Hindlimb muscle (tissue), 1 donor: ENCODE results near the gene KRT13. TPM values are rescaled to one million over a fixed set of nuclear protein-coding genes. Genes with fewer than 3 reads are reported as not detected.

Experiments
- DNase-seq: peaks from one replicate; pipeline ENCODE4 v3.0.0-alpha.2; 2013
- polyA plus RNA-seq: library from polyadenylated mRNA; unstranded; fragments of 120-200 nt; gene quantifications from one replicate; pipeline ENCODE4 v1.2.1, GENCODE V29; 2013; ENCODE audit not compliant: insufficient read length

The KRT13 gene
- polyA plus RNA-seq, 1 donor, result 1.9 TPM

DNA sequence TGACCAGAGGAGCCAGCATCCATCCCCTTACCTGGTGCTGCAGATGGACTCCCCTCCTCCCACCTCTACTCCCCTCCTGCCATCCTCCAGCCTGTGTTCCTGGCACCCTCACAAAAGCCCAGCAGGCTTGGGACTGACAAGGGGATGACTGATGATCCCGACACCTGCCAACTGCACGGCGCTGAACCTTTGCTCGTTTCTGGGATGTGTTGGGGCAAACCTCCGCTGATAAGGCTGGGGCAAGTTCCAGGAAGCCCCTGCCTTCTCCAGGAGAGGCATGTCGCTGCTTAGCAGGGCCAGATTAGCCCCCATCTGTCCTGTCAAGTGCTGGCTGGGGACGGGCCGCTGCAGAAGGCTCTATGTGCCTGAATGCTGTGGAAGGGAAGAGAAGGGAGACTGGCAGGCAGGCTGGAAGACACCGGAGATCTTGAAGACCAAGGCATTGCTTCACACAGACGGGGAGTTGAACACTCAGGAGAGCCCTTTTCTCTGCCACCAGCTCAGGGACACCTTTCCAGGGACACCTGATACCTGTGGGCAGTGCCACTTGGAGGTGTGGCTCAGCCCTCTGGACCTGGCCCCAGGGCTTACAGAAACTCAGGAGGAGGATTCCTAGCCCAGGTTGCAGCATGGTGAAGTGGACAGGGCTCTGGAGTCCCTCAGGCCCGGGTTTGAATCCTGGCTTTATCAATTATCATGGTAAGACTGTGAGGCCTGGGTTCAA lies 14.3 kb upstream of the KRT13 start:
- no peak for DNase-seq

DNA sequence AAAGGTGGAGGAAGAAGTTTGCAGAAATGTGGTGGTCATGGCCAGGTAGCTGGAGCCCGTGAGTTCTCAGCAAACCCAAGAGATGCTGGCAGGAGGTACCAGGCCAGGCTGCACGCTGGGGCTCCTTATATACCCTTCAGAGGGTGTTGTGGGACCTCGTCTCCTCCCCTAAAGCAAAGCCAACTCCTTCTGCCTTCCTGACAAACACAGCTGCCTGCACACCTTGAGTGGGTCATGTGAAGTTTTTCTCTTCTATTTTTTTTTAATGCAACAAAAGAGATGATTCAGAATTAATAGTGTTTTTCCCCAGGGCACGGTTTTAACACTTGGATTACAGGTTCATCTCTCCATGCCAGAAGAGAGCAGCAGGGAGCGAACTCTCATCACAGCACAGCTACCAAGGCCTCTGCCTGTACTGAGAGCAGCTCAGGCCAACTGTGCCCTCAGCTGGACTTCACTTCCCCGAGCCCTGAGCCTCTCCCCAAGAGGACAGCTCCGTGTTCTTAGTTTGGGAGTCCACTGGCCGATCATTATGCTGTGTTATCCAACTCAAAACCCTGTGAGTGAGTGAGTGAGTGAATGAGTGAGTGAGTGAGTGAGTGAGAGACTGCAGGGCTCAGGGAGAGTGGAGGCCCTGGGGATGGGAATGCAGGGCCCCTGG lies 13.5 kb upstream of the KRT13 start, which contains the start of gene KRT15:
TSS of gene KRT15 (minus strand) at position 102 of the 661 bp plus-strand sequence. CDS start at position 39, 63 bp downstream.
- DNase-seq, result no peak

DNA sequence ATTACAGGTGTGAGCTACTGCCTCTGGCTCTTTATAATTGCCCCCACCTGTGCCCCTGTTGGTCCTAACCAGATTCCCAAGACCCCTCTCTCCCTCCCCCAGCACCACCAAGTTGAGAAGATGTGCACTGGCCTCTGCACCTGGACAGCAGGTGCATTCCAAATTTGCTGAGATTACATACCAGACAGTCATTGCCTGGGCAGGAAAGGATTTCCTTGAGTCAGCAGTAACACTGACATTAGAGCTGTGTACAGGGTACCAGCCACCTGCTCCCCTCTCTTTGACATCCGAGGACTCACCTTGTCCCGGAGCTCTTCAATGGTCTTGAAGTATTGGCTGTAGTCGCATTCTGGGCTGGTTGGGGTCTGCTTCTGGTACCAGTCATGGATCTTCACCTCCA lies 12.6 kb upstream of the KRT13 start:
- DNase-seq, result no peak

GRCh38 chr17:41516830-41517283 lies 11.4 kb upstream of the KRT13 start:
- no peak for DNase-seq

DNA sequence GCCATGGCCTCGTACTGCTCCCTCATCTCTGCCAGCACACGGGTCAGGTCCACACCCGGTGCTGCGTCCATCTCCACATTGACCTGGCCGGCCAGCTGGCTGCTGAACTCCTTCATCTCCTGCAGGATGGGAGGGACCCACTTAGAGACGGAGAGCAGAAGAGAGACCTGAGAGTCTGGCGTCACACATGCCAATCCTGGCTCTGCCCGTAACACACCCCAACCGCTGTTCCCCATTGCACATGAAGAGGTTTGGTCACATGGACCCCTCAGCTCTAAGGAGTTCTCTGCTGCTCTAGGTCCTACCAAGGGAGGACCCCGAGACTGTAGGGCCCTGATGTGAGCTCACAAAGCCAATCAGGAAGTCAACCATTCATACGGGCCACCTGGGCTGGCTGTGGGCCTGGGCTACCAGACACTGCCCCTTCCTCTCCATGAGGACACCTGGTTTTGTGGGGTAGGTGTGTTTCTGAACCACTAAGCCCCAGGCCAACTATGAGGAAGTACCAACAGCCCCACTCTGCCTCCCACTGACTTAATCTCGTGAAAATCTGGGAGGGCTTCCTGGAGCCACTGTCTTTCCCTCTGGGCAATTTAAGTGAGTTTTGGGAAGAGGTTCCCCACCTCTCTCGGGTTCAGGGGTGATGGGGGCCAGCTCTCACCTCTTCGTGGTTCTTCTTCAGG lies 10.9 kb upstream of the KRT13 start:
- DNase-seq, result no peak

- DNase-seq, result no peak
These were observed 7.7 kb upstream of the KRT13 start for GRCh38 chr17:41513168-41513547.

DNA sequence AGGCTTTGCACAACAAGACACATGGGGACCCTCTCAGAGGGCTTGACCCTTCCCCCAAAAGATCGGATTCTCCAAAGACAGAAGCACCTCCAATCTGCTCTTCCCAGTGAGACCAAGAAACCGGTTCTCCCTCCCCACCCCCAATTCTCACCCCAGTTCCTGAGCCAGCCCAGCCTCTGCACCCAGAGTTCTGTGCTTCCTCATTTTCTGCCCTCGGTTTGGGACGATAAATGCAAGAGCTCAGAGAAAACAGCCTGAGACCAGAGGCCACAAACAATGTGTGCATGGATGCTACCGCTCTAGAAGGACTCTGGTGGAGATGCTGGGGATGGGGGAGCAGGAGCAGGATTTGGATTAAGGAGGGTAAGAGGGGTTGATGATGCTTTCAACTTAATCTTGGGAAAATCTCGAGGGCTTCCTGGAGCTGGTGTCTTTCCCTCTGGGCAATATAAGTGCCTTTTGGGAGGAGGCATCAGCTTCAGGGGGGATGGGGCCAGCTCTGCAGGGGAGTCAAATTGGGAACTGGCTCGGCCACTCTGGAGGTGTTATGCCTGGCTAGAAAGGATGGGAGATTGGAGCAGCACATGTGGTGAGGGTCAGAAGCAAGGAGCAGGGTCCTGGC lies 7.2 kb upstream of the KRT13 start:
- no peak for DNase-seq

DNA sequence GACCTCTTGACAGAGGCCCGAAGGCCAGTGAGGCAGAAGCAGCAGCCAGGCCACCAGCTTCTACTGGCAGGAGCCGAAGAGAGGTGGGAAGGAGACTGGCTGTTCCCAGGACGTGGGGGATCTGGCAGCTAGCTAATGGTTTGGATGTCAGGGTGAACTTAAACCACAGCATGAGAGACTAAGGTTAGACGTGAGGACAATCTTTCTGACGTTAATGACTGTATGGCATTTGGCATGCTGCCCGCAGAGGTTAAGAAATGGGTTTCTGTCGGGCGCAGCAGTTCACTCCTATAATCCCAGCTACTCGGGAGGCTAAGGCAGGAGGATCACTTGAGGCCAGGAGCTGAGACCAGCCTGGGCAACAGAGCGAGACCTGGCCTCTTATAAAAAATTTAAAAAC lies 6.3 kb upstream of the KRT13 start:
- no peak for DNase-seq

GRCh38 chr17:41511116-41511515 lies 5.7 kb upstream of the KRT13 start:
- DNase-seq, result no peak

DNA sequence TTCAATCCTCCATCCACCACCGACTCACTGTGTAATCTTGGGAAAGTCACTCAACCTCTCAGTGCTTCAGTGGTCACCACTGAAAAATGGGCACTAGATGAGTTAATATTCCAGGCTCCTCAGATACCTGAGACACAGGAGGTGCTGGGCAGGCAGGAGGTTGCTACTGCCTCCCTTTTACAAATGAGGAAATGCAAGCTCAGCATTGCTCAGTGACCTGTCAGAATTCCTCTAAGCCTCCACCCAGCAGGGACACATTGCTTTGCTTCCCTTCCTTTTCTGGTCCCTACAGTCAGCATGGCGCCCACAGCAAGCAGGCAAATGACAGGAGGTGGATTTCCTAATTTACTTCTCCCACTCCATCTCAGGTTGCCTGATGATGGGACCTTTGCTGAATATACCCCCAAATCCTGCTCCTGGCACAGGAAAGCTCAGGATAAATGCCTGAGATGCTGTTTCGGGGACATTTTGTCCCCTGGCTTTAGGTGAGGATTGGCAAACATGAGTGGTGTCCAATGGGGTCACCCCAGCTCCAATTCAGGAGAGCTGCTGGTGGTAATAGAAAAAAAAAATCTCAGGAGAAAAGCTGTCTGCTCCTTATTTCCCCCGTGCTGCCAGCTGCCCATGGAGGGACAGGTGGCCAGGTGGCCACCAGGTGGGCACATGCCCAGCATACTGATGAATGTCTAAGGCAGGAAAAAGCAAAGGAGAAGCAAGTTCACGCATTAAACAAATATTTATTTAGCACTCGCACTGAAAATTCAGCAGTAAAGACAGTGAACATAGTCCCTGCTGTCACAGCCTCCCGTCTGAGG lies 5.0 kb upstream of the KRT13 start:
- DNase-seq, result no peak

GRCh38 chr17:41507315-41507880 lies 2.0 kb upstream of the KRT13 start:
- no peak for DNase-seq

DNA sequence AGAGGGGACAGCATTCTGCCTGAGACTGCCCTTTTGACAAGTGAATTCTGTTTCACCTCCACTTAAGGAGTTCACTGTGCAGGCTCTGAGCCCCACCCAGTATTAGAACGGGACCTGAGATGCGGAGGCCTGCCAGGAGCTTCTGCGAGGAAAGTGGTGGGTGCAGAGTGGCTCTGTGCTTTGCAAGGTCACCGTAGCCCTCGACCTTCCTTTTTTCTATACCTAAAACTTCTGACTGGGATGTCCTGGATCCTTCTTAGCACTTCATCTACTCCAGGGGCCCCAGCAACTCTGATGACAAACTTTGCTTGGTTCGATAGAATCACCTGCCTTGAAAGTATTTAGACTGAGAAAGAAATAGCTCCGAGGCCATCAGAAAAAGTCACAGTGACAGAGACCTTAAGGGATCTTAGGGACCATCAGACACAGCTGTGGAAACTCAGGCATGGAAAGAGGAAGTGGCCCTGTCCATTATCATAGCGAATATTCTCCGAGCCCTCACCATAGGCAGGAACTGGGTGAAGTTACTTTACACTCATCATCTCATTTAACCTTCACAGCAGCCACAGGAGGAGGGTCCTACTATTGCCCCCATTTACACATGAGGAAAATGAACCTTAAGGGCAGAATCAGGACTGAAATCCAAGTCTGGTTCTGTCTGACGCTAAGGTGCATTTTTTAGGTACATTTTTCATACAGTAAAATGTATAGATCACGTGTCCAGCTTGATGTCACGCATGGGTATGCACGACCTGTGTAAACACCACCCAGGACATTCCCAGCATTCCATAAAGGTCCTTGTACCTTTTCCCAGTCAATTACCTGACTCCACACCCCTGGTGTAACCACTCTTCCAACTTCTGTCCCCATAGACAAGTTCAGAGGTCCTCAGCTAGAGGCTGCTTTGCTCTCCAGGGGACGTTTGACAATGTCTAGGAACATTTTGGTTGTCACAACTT lies 676 bp upstream of the KRT13 start:
- no peak for DNase-seq

DNA sequence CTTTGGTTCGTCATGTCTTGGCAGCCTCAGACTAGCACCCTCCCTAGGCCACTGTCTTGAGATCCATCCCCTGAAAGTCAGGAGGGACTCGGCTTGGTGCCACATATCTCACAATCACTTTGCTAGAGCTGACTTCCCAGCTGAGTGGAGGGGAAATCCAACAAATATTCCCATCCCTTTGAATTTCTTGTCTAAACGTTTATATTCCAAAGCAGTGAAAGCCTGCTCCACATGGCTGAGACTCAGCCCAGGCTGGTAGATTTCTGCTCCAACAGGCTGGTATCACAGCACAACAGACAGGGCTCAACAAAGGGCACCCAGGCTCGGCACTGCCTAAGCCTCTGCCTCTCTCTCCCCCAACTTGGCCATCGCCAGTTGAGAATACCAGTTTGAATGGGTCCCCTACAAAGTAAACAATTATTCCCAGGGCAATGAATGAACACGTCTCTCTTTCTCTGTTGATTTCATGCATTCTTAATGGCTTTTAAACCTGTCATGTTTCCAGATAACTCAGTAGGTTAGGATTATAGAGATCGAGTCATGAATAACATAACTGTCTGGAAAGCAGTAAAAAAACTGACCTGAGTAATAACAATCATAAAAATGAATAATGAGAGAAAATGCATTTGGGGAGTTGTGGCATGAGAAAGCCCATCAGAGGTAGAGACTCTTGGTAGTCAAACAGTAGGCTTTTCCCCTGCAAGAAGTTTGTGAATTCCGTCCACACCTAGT lies 1.0 kb downstream of the KRT13 start:
- no peak for DNase-seq

DNA sequence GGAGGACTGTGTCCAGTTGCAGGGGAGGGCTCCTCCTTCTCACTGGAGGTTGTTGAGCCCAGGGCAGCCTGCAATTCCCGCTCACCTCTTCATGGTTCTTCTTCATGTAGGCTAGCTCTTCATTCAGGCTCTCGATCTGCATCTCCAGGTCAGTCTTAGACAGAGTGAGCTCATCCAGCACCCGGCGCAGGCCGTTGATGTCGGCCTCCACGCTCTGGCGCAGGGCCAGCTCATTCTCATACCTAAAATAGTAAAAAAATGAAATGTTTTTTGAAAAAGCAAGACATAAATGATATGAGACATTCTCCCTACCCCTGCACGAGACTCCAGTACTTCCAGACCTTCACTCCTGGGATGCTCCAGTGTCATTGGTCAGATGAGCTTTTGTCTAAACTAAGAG lies 2.2 kb downstream of the KRT13 start:
- DNase-seq, result no peak

GRCh38 chr17:41500131-41500911 lies 5.1 kb downstream of the KRT13 start:
- no peak for DNase-seq

DNA sequence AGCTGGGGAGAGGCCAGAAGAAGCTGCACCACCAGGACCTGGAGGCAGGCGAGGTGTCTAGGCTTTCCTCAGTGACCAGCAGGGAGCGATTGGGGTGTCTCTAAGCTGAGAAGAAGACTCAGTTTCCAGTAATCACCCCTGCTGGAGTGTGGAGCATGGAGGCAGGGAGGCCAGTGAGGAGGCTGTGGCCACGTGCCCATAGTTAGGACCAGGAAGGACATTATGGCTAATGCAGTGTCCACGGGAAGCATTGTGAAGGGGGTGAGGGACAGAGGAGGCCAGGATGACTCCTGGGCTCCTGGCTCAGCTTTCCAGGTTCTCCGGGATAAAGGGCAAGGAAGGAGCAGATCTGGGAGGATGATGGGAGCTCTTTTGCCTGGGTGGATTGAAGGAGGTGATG lies 5.7 kb downstream of the KRT13 start:
- no peak for DNase-seq

- DNase-seq, result no peak
These were observed 7.1 kb downstream of the KRT13 start for GRCh38 chr17:41498276-41498675.

- DNase-seq, result no peak
These were observed 8.5 kb downstream of the KRT13 start for GRCh38 chr17:41496803-41497484.

GRCh38 chr17:41494524-41494923 lies 10.9 kb downstream of the KRT13 start:
- no peak for DNase-seq
